Skeletal muscle satellite cell (primary cell): Measurements from ENCODE around the gene KRTAP5-6. TPM values are rescaled to one million over a fixed set of nuclear protein-coding genes. Genes with fewer than 3 reads are reported as not detected.

Source experiments
- H3K27me3 ChIP-seq: 2 replicates; pipeline ENCODE4 v1.7.0; 2013; ENCODE audit warnings: low read length; ENCODE audit not compliant: control insufficient read depth, insufficient read depth
- H3K36me3 ChIP-seq: 2 replicates; pipeline ENCODE4 v1.7.0; 2013; ENCODE audit warnings: mild to moderate bottlenecking, control low read depth, low read length; ENCODE audit not compliant: insufficient read depth
- H3K4me1 ChIP-seq: 2 replicates; pipeline ENCODE4 v1.7.0; 2013; ENCODE audit warnings: low read length; ENCODE audit not compliant: control insufficient read depth, insufficient read depth
- H3K4me2 ChIP-seq: 2 replicates; pipeline ENCODE4 v1.7.0; 2013; ENCODE audit warnings: mild to moderate bottlenecking, low read length
- H3K4me3 ChIP-seq: 2 replicates; pipeline ENCODE4 v1.7.0; 2013; ENCODE audit warnings: low read length
- H3K9ac ChIP-seq: 2 replicates; pipeline ENCODE4 v1.7.0; 2013; ENCODE audit warnings: mild to moderate bottlenecking, low read depth, low read length, moderate library complexity
- H3K9me3 ChIP-seq: replicated peaks from 2 replicates; pipeline ENCODE4 v1.7.0; 2013; ENCODE audit warnings: mild to moderate bottlenecking, control low read depth, low read length
- total RNA-seq: library from RNA; depleted of rRNA; stranded (reverse); fragments of >200 nt; gene quantifications from 2 replicates; pipeline ENCODE4 v1.2.3, GENCODE V29; 2012; rRNA removed

The KRTAP5-6 gene, protein sequence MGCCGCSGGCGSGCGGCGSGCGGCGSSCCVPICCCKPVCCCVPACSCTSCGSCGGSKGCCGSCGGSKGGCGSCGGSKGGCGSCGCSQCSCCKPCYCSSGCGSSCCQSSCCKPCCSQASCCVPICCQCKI
- total RNA-seq = not detected in 2 replicates

DNA sequence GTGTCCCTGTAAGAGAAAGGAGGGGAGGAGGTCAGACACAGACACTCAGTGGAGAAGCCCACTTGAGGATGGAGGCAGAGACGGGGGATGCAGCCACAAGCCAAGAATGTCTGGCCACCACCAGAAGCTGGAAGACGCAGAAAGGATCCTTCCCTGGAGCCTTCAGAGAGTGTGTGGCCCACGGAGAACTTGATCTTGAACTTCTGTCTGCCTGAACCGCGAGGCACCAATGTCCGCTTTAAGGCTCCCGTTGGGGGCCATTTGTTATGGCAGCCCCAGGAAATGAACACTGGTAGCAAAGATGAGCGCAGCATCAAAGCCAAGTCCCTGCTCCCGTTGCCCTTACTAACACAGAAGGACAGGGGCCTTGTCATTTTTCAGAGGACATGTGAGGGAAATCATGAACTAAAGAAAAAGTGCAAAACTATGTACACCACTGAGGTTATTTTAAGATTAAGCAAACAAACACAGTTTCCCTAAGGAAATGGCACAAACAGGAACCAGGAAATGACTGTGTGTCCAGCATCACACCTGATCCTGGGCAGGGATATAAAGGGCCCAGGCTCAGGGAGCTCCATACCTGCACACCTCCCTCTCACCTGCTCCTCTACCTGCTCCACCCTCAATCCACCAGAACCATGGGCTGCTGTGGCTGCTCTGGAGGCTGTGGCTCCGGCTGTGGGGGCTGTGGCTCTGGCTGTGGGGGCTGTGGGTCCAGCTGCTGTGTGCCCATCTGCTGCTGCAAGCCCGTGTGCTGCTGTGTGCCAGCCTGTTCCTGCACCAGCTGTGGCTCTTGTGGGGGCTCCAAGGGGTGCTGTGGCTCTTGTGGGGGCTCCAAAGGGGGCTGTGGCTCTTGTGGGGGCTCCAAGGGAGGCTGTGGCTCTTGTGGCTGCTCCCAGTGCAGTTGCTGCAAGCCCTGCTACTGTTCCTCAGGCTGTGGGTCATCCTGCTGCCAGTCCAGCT lies at the start of gene KRTAP5-6:
Gene KRTAP5-6, plus strand, starts transcription at position 588 of the 963 bp plus-strand sequence. Its CDS starts 51 bp downstream, at position 639.
- no peaks in the 10 kb centered on the region for H3K36me3 ChIP-seq
- peaks cover 33% of the 10 kb centered on the region for H3K27me3 ChIP-seq
- H3K9ac ChIP-seq = no peak within 1 kb of the TSS
- H3K9me3 ChIP-seq = no peaks in the 10 kb centered on the region
- no peak within 1 kb of the TSS for H3K4me2 ChIP-seq
- peaks cover 7% of the 10 kb centered on the region for H3K4me1 ChIP-seq
- H3K4me3 ChIP-seq = no peak within 1 kb of the TSS

DNA sequence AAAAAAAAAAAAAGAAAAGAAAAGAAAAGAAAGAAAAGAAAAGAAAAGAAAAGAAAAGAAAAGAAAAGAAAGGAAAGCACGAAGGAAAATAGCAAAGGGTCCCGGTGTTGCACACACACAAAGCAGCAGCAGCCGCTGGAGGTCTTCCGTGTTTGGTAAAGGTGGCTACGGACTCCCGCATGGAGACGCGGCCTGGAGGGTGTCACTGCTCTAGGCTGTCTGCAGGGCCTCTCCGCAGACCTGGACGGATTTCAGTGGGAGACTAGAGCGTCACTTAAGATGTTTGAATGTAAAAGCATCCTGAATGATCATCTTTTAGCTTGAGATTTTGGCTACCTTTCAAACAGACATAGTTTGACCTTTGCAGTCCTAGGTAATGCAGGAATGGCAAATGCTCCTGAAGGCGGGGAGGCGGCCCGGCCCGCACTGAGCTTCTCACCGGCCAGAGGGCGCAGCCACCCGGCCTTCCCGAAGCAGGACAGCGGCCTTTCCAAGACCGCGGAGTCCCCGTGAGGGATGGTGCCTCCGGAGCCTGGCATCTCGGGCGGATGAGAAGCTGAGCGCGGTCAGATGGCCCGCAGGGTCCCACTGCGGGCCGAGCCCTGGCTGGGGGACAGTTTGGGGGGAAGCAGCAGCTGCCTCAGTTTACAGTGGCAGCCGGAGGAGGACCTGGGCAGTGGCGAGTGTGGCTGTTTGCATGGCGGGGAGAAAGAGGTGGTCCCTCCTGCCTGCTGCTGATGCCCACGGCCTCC lies 48.9 kb upstream of the KRTAP5-6 start:
- H3K9ac ChIP-seq = no peak overlapping the region
- no peaks in the 10 kb centered on the region for H3K4me1 ChIP-seq
- no peak overlapping the region for H3K4me2 ChIP-seq
- no peaks in the 10 kb centered on the region for H3K9me3 ChIP-seq
- H3K27me3 ChIP-seq = peaks cover 16% of the 10 kb centered on the region
- no peak overlapping the region for H3K4me3 ChIP-seq
- no peaks in the 10 kb centered on the region for H3K36me3 ChIP-seq

DNA sequence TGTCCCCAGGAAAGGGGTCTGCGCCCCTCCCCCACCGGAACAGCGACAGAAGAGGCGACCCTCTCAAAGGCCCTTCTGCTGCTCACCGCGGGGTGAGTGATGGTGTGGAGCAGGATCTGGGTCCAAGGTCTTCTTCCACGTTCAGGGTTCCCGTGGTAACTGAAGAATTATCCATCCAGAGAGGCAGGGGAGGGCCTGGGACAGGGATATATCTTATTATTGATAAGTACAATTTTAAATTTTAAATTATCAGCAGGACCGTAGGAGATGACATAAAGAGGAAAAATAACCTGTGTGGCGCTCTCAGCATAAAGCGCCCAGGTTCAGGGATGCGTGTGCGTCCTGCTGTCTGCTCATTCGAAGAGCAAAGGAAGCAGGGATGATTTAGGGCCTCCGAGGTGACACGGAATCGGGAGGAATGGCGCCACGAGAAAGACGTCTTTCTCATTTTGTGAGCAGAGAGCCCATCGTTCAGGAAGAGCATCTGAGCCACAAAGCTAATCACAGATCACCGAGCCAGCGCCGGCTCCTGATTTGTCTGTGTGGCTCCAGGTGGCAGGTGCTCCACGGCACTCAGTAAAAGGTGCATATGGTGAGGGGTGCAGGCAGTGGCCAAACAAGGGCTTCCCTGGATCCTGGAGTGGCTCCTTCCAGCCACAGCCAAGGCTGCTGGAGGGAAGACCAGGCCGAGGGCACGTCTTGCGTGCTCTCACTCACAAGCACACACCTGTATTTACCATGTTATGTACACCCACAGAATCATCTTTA lies 48.2 kb upstream of the KRTAP5-6 start:
- Histone ChIP-seq H3K4me3 (no peak overlapping the region), H3K4me2 (no peak overlapping the region), H3K9ac (no peak overlapping the region), H3K27me3 (peaks cover 21% of the 10 kb centered on the region), H3K36me3 (no peaks in the 10 kb centered on the region), H3K9me3 (no peaks in the 10 kb centered on the region), H3K4me1 (no peaks in the 10 kb centered on the region)

DNA sequence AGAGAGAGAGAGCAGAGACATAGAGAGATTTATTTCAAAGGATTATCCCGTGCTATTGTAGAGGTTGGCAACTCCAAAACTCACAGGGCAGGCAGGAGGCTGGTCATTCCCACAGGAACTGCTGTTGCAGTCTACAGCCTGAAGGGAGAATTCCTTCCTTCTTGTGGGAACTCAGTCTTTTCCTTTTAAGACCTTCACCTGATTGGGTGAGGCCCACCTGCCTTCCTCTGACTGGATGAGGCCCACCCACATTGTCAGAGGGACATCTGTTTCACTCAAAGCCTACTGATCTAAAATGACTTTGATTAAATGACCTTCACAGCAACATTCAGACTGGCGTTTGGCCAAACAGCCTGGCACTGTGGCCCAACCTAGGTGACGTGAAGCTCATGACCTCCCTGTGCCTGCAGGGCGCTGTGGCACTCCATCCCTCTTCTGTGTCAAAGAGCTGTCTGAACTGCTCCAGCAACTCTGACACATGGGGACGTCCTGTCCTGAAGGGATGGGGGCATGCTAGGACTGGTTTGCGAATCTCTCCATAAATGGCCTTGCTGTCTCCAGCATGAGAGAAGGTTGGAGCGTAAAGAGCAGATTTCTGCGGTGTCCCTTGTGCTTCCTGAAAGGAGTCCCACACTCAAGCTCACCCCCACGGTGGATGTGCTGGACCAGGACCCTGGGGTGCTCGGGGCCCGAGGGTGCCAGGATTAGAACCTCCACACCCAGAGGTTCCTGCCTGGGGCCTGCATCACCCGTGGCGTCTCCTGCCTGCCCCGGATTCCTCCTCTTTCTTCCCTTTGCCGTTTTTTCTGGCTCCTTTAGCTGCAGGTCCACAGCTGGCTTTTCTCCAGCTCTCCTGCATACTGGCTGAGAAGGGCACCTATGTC lies 46.7 kb upstream of the KRTAP5-6 start:
- Histone ChIP-seq H3K27me3 (peaks cover 28% of the 10 kb centered on the region), H3K4me1 (no peaks in the 10 kb centered on the region), H3K9ac (no peak overlapping the region), H3K9me3 (no peaks in the 10 kb centered on the region), H3K36me3 (no peaks in the 10 kb centered on the region), H3K4me3 (no peak overlapping the region), H3K4me2 (no peak overlapping the region)

DNA sequence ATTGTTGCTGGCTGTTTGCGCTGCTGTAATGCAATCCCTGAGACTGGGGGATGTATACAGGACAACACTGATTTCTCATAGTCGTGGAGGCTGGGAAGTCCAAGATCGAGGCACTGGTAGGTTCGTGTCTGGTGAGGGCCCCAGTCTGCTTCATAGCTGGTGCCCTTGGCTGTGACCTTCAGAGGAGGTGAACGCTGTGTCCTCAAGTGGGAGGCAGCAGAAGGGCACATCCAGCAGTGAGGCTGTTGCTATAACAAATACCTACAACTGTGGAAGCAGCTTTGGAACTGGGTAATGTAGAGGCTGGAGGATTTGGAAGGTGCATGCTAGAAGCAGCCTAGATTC lies 46.1 kb upstream of the KRTAP5-6 start:
- no peaks in the 10 kb centered on the region for H3K9me3 ChIP-seq
- H3K4me1 ChIP-seq = no peaks in the 10 kb centered on the region
- no peak overlapping the region for H3K4me2 ChIP-seq
- H3K36me3 ChIP-seq = no peaks in the 10 kb centered on the region
- H3K4me3 ChIP-seq = no peak overlapping the region
- peaks cover 30% of the 10 kb centered on the region for H3K27me3 ChIP-seq
- no peak overlapping the region for H3K9ac ChIP-seq

DNA sequence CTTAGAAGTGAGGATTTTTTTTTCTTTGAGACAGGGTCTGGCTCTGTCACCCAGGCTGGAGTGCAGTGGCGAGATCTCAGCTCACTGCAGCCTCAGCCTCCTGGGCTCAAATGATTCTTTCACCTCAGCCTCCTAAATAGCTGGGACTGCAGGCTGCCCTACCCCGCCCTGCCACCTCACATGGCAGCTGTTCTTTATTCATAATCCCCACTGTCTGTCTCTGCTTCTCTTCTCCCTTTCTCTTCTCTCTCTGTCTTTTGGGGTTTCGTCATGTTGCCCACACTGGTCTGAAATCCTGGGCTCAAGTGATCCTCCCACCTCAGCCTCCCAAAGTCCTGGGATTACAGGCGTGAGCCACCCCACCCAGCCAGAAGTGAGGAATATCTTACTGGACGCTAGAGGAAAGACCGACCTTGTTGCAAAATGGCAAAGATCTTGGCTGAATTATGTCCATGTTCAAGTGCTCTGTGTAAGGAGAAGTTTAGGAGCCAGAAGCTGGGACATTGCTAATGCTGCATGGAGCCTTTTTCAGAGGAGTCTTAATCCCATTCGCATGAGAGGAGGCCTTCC lies 45.5 kb upstream of the KRTAP5-6 start:
- H3K27me3 ChIP-seq = peaks cover 36% of the 10 kb centered on the region
- H3K4me1 ChIP-seq = no peaks in the 10 kb centered on the region
- no peaks in the 10 kb centered on the region for H3K36me3 ChIP-seq
- H3K9ac ChIP-seq = no peak overlapping the region
- H3K4me2 ChIP-seq = no peak overlapping the region
- no peak overlapping the region for H3K4me3 ChIP-seq
- no peaks in the 10 kb centered on the region for H3K9me3 ChIP-seq

DNA sequence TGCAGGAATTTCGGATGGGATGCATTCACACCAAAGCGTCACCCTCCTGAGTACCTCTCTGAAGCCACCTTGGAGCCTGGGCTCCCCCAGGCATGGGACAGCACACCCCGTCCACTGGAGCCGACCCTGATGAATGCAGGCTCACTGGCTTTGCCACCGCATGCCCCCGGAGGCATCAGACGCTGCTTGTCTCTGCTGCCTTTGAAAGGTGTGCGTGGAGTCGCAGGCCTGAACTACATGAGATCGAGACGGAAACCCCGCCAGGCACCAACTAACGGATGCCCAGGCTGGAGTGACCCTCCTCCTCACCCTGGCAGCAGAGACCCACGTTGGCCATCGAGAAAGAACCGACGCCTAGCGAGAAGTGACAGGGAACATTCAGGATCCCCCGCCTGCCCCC lies 45.0 kb upstream of the KRTAP5-6 start:
- H3K27me3 ChIP-seq = peaks cover 37% of the 10 kb centered on the region
- H3K36me3 ChIP-seq = no peaks in the 10 kb centered on the region
- no peaks in the 10 kb centered on the region for H3K9me3 ChIP-seq
- no peak overlapping the region for H3K4me2 ChIP-seq
- H3K4me3 ChIP-seq = no peak overlapping the region
- no peak overlapping the region for H3K9ac ChIP-seq
- no peaks in the 10 kb centered on the region for H3K4me1 ChIP-seq

DNA sequence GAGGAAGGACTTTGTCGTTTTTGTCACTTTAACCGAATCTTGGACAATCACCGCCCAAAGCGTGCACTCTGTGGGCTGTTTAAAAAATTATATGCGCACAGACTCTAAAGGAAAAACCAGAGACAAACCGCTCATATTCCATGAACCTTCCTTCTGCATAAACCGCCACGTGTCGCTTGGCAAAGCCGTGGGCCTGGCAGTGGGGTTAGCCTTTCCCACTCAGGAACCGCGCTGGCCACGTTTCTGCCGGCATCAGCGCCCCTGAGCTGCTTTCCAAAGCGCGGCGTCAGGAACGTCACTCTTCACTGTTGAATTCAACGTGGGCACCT lies 44.6 kb upstream of the KRTAP5-6 start:
- Histone ChIP-seq H3K27me3 (peaks cover 37% of the 10 kb centered on the region), H3K9ac (no peak overlapping the region), H3K4me2 (no peak overlapping the region), H3K4me1 (no peaks in the 10 kb centered on the region), H3K4me3 (no peak overlapping the region), H3K36me3 (no peaks in the 10 kb centered on the region), H3K9me3 (no peaks in the 10 kb centered on the region)

DNA sequence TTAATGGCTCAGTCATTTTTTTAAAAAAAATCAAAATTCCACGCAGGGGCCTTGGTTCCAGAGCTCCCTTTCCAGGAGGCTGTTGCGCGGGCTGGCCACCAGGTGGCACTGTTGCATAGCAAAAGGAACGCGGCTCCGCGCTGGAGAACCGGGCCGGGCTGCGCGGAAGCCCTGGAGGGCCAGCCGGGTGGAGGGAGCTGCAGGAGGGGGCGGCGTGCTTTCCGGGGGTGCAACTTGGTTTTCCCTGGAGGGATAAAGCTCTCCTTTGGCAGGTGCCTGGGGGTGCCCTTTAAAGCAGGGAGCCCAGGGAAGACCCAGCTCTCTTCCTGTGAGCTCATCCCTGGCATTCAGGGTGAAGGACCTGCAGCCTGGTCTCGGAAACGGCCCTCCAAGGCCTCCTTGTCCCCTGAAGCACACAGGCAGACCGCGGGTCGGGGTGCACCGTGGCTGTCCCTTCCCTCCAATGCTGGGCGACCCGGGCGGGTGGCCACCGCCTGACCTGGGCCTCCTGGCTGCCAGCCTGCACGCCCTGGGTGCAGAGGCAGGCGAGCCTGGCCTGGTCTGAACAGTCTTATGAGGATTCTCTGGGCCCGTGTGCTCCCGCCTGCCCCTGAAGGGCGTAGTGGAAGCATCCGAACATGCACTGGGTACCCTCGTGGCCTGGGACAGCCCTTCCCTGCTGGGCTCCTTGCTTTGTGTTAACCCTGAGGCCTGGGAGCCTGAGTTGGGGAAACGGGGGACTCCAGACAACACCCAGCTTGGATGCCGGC lies 44.0 kb upstream of the KRTAP5-6 start:
- Histone ChIP-seq H3K4me1 (no peaks in the 10 kb centered on the region), H3K4me3 (no peak overlapping the region), H3K4me2 (no peak overlapping the region), H3K9me3 (no peaks in the 10 kb centered on the region), H3K9ac (no peak overlapping the region), H3K36me3 (no peaks in the 10 kb centered on the region), H3K27me3 (peaks cover 37% of the 10 kb centered on the region)
